Activated effector memory CD4-positive, alpha-beta T cell treated with Interleukin-2 at 50 U/mL for 16 hours (primary cell): Measurements from ENCODE around the gene SNORC.

Experiments
- DNase-seq: peaks from one replicate; pipeline ENCODE4 v3.0.0-alpha.2; 2020

Gene SNORC

DNA sequence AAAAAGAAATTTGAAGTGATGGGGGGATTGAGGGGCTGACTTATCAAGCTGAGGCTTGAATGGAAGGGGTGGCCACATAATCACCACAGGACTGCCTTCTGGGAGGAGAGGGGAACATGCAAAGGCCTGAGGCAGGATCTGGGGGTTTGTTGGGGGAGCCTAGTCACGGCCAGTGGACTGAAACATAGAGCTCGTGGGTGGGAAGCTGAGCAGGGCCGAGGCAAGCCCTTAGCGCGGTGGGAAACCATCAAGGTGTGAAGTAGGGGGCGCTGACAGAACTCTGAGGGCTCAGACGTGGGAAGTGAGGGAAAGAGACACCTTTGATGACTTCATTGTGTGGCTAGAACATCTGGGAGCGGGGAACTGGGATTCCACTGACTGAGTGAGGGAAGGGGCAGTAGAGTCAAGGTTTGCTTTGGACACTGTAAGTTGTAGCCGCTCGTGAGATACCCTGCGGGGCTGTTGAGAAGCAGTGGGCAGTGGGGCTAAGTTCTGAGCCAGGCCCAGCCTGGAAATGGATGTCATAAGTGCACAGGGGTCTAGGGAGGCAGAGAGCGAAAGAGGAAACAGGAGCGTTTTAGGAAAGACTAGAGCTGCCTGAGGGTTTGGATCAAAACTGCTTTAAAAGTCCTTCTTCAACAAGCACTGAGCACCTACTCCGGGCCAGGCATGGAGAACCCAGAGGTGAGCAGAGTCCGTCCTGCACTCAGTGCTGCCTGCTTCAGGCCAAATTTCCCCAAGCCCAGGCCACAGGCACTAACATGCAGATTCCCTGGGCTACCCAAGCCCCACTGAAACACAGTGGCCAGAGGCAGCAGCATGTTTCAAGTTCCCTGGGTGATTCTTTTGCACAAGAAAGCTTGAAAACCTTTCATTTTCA lies 686 bp upstream of the SNORC start:
- DNase-seq = no peak

DNA sequence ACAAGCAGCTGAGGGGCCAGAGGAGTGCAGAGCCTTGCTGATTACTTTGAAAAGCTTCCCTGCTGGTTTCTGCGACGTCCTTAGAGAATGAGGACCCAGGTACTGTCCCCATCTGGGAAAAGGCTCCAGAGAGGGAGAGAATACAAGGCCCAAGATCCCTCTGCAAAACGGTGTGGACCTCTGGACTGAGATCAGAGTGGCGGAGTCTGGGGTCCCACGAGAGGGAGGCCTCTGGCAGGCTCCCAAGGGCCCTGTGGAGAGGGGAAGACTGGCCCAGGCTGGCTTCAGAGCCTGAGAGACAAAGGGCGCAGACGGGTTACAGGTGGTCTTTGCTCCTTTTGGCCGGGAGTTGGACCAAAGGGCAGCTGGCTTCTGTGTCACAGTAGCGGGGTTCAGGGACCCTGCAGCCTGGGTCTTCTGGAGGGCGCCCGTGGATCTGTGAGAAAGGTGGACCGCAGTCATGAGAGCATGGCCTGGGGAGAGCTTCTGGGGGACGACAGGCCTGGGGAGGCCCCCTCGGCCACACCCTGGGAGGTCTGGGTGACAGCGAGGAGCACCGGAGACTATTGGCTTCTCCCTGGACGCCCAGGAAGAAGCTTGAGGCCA lies 805 bp downstream of the SNORC start:
- no peak for DNase-seq

DNA sequence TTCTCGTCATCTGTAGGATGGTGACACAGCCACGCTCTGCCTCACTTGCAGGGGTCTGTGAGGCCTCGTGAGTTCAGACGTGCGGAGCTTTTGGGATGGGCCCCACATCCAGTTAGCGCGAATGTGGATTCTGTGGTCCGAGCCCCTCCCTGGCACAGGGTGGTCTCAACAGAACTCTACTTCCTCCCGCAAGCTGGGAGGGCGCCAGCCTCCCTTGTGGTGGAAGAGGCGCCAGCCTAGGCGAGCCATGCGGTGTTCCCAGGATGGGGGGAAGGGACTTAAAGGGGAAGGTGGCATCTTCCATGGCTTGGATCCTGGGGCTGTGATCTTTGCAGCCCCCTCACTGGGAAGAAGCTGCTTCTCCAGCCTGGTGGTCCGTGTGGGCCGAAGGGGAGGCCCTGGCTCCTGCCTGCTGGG lies 1.4 kb downstream of the SNORC start:
- DNase-seq = no peak

DNA sequence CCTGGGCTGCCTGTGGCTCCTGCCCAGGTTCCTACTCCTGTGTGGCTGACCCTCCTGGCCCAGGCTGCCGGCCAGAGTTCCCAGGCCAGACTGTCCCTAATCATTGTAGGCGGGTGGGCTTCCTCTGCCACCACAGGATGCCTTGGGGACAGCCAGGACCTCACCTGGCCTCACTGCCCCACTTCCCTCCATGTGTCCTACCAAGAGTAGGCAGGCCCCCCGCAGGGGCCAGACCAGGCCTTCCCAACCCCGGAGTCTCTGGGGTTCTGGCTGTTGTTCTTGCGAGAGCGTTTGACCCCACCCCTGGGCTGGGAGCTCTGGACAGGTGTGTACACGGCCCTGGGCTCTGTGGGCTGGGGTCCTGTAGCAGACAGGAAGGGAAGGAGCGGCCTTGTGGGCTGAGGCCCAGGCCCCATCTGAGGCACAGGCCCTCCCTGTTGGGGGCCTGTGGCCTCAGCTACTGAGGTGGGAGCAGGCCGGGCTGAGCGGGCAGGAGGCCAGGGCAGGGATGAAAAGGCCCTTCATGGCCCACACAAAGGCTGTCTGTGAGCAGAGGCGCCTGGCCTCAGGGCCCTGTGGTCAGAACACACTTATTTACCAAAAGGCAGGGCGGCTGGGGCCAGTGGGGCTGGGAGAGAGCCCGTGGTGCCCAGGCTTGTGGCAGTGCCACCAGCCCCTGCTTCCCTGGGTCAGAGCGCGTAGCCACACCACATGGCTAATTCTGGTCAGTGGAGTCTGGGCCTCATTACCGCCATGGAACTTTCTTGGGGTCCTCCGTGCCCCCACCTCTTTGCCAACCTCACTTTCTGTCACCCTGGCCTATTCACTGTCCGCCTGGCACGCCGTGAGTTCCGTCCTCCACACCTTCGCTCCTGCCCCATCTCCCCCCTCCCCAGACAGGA lies 2.0 kb downstream of the SNORC start:
- no peak for DNase-seq

DNA sequence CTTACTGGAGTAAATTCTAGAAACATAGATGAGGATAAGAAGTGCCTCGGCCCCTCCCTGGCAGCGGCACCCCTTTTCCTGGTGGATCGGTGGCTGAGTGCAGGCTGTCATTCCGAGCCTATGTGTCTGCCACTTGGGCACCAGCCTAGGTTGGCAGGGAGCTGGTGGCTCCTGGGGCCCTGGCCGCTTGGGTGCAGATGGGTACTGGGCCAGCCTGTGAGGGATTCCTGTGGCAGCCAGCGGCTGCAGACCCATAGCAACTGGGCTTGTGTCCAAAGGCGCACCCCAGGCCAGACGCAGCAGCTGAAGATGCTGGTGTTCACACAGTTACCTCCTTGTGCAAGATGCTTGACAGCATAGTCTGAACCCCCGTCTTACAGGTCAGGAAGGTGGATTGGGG lies 2.8 kb downstream of the SNORC start:
- DNase-seq = no peak

DNA sequence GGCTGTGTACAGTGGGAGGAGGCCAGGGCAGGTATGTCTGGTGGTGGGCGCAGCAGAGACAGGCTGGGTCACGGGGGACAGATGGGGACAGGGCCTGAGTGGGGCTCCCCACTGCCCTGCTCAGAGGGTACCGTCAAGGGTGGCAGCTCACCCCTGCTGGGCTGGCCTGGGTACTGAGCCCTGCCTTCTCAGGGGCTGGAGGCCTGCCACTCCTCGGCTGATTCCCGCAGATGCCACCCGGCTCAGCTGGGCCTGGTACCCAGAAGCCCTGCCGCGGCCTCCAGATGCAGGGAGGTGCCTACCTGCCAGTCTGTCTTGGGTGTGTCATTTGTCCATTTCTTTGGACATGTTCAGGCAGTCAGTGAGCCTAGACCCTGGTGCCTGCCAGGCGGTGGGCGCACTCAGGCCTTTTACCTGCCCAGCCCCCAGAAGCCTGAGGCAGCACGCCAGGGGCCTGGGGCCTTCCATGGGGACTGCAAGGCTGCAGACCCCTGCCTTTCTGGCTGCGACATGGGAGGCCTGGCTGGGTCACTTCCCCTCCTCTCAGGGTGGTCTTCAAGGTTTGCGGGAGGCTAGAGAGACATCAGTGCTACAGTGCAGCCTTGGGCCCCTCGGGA lies 3.3 kb downstream of the SNORC start:
- DNase-seq = no peak

DNA sequence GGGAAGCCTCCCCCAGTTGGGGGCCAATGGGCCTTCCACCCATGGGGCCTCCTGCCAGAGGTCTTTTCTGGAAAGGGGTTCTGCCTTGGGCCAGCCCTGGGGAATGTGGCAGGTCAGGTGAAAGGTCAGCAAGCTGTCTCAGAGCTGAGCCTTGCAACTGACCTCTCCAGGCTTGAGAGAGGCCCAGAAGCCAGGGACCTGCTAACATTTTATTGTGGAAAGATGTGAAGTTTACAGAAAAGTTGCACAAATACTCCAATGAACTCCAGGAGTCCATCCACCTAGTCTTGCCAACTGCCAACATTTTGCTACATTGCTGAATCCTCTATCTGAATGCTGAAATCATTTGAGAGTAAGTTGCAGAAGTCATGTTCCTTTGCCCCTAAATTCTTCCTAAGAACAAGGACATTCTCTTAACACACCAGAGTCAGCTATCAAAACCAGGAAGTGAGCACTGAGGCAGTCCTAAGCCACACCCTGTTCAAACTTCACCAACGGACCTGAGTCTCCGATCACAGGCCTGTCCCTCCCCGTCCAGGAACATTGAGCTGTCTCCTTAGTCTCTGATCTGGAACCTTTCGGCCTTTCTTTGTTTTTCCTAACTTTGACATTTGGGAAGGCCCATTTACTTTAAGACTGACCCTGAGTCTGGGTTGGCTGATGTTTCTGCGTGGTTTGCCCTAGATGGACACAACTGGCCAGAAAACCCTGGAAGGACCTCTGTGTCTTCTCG lies 4.0 kb downstream of the SNORC start:
- no peak for DNase-seq

DNA sequence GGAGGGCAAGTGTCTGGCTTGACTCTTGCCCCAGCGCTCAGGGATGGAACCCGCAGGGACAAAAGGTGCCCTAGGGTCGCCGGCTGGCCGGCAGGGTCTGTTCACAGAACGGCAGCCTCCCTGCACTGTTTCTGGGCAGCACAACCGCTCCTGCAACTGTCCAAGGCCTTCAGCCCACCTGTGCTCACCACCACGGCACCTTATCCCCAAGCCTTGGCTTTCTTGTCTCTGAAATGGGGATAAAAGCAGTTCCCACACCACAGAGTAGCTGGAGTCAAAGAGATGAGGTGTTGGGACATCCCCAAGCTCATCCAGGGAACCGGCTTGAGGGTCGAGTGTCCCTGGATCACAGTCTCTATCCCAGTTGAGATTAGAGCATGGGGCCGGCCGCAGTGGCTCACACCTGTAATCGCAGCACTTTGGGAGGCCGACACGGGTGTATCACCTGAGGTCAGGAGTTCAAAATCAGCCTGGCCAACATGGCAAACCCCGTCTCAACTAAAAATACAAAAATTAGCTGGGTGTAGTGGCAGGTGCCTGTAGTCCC lies 4.7 kb downstream of the SNORC start:
- DNase-seq = no peak

DNA sequence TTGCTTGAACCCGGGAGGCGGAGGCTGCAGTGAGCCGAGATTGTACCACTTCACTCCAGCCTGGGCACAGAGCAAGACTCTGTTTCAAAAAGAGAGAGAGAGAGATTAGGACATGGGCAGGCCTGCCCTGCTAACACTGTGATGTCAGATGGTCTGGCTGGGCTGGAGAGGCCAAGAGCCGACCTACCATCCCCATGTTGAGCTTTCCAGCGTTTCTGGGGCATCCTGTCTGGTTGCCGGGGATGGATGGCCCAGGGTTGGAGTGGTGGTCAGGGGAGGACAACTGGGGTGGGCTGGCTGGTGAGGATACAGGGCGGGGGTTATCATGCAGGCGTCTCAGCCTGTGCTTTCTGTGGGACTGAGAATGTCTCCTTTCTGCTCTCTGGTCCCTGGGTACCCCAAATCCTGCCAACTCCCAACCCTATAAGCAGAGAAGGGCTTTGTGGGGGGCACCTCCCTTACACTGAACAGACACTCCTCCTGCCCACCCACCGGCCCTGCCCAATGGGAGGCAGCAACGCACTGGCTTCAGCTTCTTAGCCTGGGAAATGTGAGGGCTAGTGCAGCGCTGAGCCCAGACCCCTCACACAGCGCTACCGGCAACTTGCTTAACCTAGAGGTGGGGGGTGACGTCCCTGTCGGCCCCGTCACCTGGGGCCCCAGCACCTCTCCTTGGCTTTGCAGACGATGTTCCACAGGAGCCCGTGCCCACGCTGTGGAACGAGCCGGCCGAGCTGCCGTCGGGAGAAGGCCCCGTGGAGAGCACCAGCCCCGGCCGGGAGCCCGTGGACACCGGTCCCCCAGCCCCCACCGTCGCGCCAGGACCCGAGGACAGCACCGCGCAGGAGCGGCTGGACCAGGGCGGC lies 5.4 kb downstream of the SNORC start:
- no peak for DNase-seq

DNA sequence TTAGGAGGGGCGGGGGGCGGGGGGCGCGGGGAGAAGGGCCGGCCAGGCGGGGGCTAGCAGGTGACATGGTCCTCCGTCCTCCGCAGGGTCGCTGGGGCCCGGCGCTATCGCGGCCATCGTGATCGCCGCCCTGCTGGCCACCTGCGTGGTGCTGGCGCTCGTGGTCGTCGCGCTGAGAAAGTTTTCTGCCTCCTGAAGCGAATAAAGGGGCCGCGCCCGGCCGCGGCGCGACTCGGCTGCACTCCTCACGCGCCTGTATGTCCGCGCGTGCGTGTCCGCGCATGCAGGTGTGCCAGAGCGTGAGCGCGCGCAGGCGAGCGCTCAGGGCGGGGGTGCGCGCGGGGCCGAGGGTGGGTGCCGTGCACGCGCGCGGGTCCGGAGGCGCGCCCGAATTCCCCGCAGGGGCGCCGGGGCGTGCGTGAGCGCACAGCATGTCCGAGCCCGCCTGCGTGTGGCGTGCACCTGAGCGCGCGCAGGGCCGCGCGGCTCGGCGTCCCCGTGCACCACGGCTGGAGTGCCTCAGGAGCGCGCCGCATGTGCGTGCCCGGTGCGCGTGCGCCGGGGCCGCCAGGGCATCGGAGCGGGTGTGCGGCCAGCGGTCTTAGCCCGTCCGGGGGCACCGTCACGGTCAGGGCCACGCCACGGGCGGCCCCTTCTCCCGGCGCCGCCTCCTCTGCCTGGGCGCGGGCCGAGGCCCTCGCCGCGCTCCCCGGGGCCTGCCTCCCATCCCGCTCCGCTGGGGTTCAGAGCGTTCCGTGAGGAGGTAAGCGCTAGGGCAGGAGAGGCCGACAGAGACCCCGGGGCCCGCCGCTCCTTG lies 6.3 kb downstream of the SNORC start:
- no peak for DNase-seq

DNA sequence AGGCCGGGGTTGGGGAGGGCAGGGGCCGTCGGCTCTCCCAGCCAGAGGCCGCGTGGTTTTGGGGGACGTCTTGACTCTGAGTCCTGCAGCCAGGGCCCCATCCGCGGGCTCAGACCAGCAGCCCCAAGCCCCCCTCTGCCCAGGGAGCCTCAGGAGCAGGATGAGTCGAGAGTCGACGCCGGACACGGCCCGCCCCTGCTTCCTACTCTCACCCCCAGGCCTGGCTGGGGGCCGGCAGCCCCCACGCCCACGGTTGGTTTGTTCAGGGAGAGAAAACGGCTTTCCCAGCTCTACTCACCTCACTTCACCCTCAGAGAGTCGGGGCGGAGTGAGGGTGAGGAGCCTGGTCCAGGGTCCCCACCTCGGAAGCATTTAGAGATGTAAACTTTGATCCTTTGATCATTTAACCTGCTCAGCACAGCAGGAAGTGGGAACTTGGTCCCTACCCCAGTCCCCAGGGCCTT lies 6.9 kb downstream of the SNORC start:
- DNase-seq = no peak

DNA sequence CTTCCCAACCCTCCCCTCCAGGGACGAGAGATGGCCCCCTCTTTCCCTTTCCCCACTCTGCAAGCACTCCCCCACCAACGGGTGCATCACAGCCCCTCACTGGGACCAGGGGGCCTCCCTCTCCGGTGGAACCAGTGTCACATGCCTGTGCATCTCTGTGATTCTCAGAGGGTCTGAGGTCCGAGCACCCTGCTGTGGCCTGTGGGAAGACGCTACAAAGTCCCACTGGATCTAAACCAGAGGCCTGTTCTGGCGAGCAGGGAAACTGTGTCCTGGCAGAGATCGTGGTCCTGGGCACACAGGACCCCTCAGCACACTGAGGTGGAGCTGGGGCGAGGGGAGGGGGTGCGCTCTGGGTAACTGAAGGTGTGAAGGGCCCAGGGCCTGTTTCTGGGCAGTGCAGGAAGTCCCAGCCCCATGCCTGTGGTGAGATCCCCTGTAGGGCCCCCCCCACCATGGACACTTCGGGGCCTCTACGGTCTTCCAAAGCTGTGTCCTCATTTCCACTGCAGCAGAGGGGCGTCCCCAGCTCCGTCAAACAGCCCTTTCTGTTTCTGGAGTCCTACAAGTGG lies 8.0 kb downstream of the SNORC start:
- no peak for DNase-seq

DNA sequence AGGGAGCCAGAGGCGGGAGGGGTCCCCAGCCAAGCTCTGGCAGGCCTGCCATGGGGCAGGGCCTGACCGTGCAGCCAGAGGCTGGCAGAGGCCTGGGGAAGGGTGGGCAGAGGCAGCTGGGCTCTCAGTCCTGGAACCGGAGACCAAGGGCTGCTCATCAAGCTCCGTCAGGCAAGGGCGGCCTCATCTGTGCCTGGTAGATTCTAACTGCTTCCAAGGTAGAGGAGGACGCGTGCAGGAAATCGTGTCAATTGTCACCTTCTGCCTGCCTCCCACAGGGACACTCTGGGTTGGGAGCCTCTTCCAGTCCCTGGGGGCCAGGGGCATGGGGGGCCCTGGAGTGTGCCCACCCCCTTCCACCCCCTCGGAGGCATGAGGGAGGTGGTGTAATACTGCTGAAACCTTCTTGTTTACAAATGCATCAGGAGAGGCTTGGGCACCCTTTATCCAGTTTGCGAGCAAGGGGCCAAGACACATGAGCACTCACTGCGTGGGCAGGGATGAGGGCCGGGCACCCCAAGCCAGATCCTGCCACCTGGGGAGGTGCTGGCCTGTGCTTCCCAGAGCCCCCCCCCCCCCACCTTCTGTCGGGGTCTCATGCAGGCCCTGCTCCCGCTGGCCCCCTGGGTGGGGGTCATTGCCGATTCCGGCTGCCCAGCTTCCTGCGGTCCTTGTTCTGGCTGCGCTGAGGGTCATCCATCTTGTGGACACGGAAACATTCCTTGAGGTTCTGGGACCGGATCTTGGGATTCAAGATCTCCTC lies 9.0 kb downstream of the SNORC start:
- no peak for DNase-seq

GRCh38 chr2:232879618-232880494 lies 9.8 kb downstream of the SNORC start:
- DNase-seq = no peak

- no peak for DNase-seq
Observed at GRCh38 chr2:232880764-232881351, 10.8 kb downstream of the SNORC start.

- DNase-seq = no peak
Observed at GRCh38 chr2:232882085-232882484, 12.0 kb downstream of the SNORC start.

- DNase-seq = no peak
Observed at GRCh38 chr2:232882505-232883115, 12.5 kb downstream of the SNORC start.
